ENCODE results near the gene EYA3. TPM values are rescaled to one million over a fixed set of nuclear protein-coding genes. Genes with fewer than 3 reads are reported as not detected.

The EYA3 gene
- total RNA-seq, 1 donor from 2014 or later = 15.7 TPM

- Mint-ChIP-seq H3K4me1 (ENCODE audit: low read depth) (no peaks in the 10 kb centered on the region), H3K27ac (ENCODE audit: unreplicated experiment) (no peak overlapping the region), H3K9me3 (ENCODE audit: low read depth) (peaks cover 5% of the 10 kb centered on the region), H3K27me3 (ENCODE audit: low read depth) (peaks cover 4% of the 10 kb centered on the region), H3K4me3 (ENCODE audit: unreplicated experiment) (no peak overlapping the region), H3K36me3 (ENCODE audit: low read depth) (peaks cover 1% of the 10 kb centered on the region)
- TF ChIP-seq, protein P1, sequence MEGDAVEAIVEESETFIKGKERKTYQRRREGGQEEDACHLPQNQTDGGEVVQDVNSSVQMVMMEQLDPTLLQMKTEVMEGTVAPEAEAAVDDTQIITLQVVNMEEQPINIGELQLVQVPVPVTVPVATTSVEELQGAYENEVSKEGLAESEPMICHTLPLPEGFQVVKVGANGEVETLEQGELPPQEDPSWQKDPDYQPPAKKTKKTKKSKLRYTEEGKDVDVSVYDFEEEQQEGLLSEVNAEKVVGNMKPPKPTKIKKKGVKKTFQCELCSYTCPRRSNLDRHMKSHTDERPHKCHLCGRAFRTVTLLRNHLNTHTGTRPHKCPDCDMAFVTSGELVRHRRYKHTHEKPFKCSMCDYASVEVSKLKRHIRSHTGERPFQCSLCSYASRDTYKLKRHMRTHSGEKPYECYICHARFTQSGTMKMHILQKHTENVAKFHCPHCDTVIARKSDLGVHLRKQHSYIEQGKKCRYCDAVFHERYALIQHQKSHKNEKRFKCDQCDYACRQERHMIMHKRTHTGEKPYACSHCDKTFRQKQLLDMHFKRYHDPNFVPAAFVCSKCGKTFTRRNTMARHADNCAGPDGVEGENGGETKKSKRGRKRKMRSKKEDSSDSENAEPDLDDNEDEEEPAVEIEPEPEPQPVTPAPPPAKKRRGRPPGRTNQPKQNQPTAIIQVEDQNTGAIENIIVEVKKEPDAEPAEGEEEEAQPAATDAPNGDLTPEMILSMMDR (IDR thresholded peaks at IDR 0.05) = no peak
- no peak for DNase-seq (ENCODE audit: low spot score)
Measured at GRCh38 chr1:28134651-28135207, 46.3 kb upstream of the EYA3 start.

DNA sequence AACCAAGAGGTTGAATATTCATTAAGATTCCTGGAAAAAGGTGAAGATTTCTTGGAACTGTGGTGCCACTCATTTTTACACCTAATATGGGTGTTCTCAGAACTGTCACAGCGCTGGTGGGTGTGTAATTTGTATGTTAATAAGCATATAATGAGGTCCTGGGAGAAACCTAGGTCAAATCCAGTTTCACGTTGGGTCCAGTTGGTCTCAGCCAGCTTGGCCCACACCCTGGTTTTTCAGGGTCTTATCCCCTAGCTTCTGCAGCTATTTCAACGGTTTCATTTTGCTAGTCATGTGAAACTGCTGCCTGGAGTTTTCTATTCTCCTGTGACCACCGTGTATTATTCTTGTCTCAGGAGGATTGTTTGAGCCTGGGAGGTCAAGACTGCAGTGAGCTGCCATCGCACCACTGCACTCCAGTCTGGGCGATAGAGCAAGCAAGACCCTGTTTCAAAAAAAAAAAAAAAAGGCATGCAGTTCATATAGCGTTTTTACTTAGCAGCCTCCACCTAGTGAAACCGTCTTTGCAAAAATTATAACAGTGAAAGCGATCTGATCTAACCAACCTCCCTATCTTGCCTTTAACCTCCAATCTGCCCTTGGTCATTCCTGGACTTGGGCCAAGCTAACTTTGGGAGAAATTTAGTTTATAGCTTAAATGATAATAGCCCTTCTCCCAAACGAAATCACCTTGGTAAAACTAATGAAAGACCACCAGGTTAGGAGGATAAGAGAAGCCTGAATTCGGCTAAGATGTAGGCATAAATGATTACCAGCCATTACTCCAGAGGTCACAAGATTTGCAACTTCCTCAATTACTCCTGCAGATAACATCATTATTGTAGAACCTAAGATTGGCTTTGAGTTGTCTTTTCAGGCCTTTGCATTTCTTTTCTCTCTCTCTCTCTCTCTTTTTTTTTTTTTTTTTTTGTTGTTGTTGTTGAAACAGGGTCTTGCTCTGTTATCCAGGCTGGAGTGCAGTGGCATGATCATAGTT, 44.1 kb upstream of the EYA3 start:
- H3K4me1 Mint-ChIP-seq (ENCODE audit: low read depth) = no peaks in the 10 kb centered on the region
- H3K27me3 Mint-ChIP-seq (ENCODE audit: low read depth) = peaks cover 14% of the 10 kb centered on the region
- no peak overlapping the region for H3K27ac Mint-ChIP-seq (ENCODE audit: unreplicated experiment)
- peaks cover 1% of the 10 kb centered on the region for H3K36me3 Mint-ChIP-seq (ENCODE audit: low read depth)
- TF ChIP-seq, protein P1 (IDR thresholded peaks at IDR 0.05) = no peak
- H3K9me3 Mint-ChIP-seq (ENCODE audit: low read depth) = peaks cover 5% of the 10 kb centered on the region
- no peak overlapping the region for H3K4me3 Mint-ChIP-seq (ENCODE audit: unreplicated experiment)
- no peak for DNase-seq (ENCODE audit: low spot score)

DNA sequence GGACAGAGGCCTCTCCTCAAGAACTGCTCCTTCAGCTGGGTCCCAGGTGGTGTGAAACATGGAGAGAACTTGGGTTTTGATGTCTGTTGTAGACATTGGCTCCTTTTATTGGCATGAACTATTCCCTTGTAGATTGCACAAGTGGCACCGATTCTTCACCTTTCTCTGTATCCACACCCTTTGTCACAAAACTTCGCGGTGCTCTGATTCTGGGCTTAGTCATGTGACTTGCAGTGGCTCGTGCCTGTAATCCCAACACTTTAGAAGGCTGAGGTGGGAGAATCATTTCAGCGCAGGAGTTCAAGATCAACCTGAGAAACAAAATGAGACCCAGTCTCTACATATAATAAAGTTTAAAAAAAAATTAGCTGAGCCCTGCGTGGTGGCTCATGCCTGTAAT, 42.5 kb upstream of the EYA3 start:
- TF ChIP-seq, protein P1 (IDR thresholded peaks at IDR 0.05) = no peak
- Mint-ChIP-seq H3K36me3 (ENCODE audit: low read depth) (peaks cover 1% of the 10 kb centered on the region), H3K4me1 (ENCODE audit: low read depth) (no peaks in the 10 kb centered on the region), H3K27ac (ENCODE audit: unreplicated experiment) (no peak overlapping the region), H3K9me3 (ENCODE audit: low read depth) (peaks cover 5% of the 10 kb centered on the region), H3K27me3 (ENCODE audit: low read depth) (peaks cover 21% of the 10 kb centered on the region), H3K4me3 (ENCODE audit: unreplicated experiment) (no peak overlapping the region)
- DNase-seq (ENCODE audit: low spot score) = no peak

GRCh38 chr1:28129150-28129549, 40.7 kb upstream of the EYA3 start:
- Mint-ChIP-seq H3K27ac (ENCODE audit: unreplicated experiment) (no peak overlapping the region), H3K36me3 (ENCODE audit: low read depth) (peaks cover 1% of the 10 kb centered on the region), H3K4me1 (ENCODE audit: low read depth) (no peaks in the 10 kb centered on the region), H3K27me3 (ENCODE audit: low read depth) (peaks cover 23% of the 10 kb centered on the region), H3K4me3 (ENCODE audit: unreplicated experiment) (no peak overlapping the region), H3K9me3 (ENCODE audit: low read depth) (peaks cover 5% of the 10 kb centered on the region)
- DNase-seq (ENCODE audit: low spot score) = no peak
- TF ChIP-seq, protein P1 (IDR thresholded peaks at IDR 0.05) = no peak

DNA sequence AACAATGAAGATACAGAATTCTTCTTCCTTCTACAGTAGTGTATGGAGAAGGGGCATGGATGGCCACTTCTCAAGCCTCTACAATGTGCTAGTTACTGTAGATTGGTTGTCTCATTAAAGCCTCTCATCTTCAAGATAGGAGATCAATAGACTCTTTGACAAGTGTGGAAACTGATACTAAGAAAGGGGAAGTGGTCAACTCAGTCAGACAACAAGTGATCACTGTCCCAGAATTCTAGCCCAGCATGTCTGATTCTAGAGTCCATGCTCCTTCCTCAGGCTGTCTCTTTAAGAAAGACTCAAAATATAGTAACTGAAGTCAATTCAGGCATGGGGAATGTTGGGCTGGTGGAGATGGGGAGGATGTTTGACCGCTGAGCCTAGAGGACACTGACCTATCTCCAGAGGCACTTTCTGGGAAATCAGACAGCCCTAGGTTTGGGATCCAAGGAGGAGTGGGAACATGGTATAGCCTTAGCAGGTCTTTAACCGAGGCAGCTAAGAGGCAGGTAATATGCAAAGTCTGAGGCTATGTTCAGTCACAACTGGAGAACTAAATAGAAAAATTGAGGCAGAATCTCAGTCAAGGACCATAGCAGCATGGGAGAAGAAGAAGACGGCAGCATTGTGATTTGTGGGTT, 39.3 kb upstream of the EYA3 start:
- Mint-ChIP-seq H3K9me3 (ENCODE audit: low read depth) (no peaks in the 10 kb centered on the region), H3K27me3 (ENCODE audit: low read depth) (peaks cover 23% of the 10 kb centered on the region), H3K36me3 (ENCODE audit: low read depth) (no peaks in the 10 kb centered on the region), H3K4me3 (ENCODE audit: unreplicated experiment) (no peak overlapping the region), H3K27ac (ENCODE audit: unreplicated experiment) (no peak overlapping the region), H3K4me1 (ENCODE audit: low read depth) (peaks cover 7% of the 10 kb centered on the region)
- DNase-seq (ENCODE audit: low spot score) = no peak
- TF ChIP-seq, protein P1 (IDR thresholded peaks at IDR 0.05) = no peak
